Measurements from ENCODE around the gene NR4A1.

NR4A1 gene

GRCh38 chr12:52079576-52080402 lies 28.5 kb downstream of the NR4A1 start, which contains the start of gene SMIM41:
Gene SMIM41, plus strand, starts transcription at chr12:52079704. Its CDS starts 76 bp downstream, at chr12:52079780.
- no peak for DNase-seq (ENCODE audit: low spot score)

GRCh38 chr12:52080403-52081251 lies 29.4 kb downstream of the NR4A1 start:
- no peak for DNase-seq (ENCODE audit: low spot score)

- DNase-seq (ENCODE audit: low spot score): no peak
Observed at GRCh38 chr12:52081263-52081733, 30.1 kb downstream of the NR4A1 start.

GRCh38 chr12:52082026-52082668 lies 30.9 kb downstream of the NR4A1 start:
- peak; percentile 54 for DNase-seq (ENCODE audit: low spot score)

GRCh38 chr12:52082669-52082987 lies 31.4 kb downstream of the NR4A1 start:
- no peak for DNase-seq (ENCODE audit: low spot score)

GRCh38 chr12:52082988-52083637 lies 31.9 kb downstream of the NR4A1 start:
- DNase-seq (ENCODE audit: low spot score): peak; percentile 82

GRCh38 chr12:52083638-52083996 lies 32.4 kb downstream of the NR4A1 start:
- no peak for DNase-seq (ENCODE audit: low spot score)

DNA sequence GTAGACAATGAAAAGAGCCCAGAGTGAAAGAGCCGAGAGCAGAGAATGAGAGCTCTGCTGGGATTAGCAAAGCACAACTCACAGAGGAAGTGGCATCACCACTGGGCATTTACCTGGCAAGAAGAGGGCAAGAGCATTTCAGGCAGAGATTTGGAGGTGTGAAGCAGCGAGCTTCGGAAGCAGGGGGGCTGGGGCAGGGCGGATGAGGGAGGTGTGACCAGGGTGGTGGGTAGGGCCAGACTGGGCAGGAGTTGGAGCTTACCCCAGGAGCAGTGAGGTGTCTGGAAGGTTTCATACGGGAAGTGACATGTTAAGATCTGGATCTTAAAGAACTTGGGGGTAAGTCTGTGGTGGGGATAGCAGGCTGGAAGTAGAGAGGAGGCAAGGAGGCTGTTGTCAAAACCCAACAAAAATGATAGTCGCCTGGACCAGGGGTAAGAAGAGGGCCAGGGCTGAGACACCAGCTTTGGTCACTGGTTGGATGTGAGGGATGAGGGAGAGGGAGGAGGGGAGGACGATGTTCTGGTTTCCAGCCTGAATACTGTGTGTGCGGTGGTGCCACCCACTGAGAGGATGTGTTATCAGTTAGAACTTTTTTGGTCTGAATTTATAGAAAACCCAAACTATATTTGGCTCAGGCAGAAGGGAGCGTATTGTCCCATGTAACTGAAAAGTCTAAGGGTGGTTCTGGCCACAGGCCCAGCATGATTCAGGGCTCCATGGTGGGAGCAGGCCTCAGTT lies 33.4 kb downstream of the NR4A1 start:
- DNase-seq (ENCODE audit: low spot score): no peak

GRCh38 chr12:52085682-52086180 lies 34.5 kb downstream of the NR4A1 start:
- no peak for DNase-seq (ENCODE audit: low spot score)

- peak; percentile 13 for DNase-seq (ENCODE audit: low spot score)
Observed at GRCh38 chr12:52086366-52086765, 35.1 kb downstream of the NR4A1 start.

- peak; percentile 1 for DNase-seq (ENCODE audit: low spot score)
Observed at GRCh38 chr12:52086944-52087835, 35.9 kb downstream of the NR4A1 start.

- peak; percentile 1 for DNase-seq (ENCODE audit: low spot score)
Observed at GRCh38 chr12:52087961-52088820, 36.9 kb downstream of the NR4A1 start.

- DNase-seq (ENCODE audit: low spot score): no peak
Observed at GRCh38 chr12:52089491-52089890, 38.2 kb downstream of the NR4A1 start.

DNA sequence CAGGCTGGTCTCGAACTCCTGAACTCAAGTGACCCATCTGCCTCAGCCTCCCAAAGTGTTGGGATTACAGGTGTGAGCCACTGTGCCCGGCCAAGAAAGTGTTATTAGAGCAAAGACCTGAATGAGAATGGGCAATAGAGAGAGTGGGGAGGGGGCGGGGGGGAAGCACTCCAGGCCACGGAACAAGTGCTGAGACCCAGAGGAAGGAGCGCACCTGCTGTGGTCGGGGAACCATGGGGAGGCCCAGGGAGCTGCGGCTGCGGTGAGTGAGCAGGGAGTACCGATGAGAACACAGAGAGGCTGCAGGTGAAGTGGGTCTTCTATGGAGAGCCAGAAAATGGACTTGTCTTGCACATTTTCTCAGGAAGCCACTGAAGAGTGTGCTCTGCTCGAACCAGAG lies 39.0 kb downstream of the NR4A1 start:
- no peak for DNase-seq (ENCODE audit: low spot score)

DNA sequence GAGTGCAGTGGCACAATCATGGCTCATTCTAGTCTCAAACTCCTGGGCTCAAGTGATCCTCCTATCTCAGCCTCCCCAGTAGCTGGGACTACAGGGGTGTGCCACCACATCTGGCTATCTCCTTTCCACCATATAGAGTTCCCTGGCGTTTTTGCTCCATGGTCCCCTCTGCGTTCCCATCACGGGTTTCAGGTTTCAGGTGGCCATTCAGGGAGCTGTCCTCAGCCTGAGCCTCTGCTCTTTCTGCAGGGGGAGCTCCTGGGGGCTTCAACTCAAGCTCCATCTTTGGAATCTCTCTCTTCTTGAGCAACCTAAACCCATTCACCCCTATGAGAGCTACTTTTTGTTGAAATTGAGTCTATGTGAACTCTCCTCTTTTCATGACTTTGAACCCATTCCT lies 39.8 kb downstream of the NR4A1 start:
- peak; percentile 1 for DNase-seq (ENCODE audit: low spot score)

- DNase-seq (ENCODE audit: low spot score): no peak
Observed at GRCh38 chr12:52091869-52092268, 40.6 kb downstream of the NR4A1 start.

GRCh38 chr12:52093346-52093745 lies 42.1 kb downstream of the NR4A1 start:
- peak; percentile 1 for DNase-seq (ENCODE audit: low spot score)

- DNase-seq (ENCODE audit: low spot score): no peak
Observed at GRCh38 chr12:52096332-52097044, 45.2 kb downstream of the NR4A1 start.

Measured in AG08395 (cell line).